ENCODE results near the gene EML2. TPM values are rescaled to one million over a fixed set of nuclear protein-coding genes. Genes with fewer than 3 reads are reported as not detected.

The EML2 gene
- total RNA-seq, 2 experiments from 2014 or later, result 103 to 113 TPM

DNA sequence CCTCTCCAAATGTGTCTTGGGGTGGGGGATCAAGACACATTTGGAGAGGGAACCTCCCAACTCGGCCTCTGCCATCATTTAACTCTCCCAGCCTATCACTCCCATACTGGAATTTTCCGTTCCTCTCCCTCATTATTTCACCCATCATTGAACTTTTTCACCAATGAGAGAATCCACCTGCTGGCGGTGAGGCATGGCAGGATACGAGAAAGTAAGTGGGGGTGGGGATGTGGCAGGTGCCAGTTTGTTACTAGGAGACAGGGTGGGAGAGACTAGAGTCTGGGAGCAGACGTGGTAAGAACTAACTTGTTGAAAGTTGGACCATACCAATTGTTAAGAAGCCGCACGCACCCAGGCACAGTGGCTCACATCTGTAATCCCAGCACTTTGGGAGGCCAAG, 35.7 kb upstream of the EML2 start:
- POLR2A ChIA-PET, result interaction anchor here (1.0 to 1.5 kb wide), 2 partner anchors 17 to 29 kb away, joined by 4 read pairs; partner anchors contain the start of gene SNRPD2
- CTCF ChIA-PET, result interaction anchor here (0.9 to 2.3 kb wide), 3 partner anchors 13 to 33 kb away, joined by 3 to 9 read pairs (median 4); partner anchors contain the start of gene QPCTL
- Mint-ChIP-seq H3K36me3 (ENCODE audit: low read depth) (no peaks in the 10 kb centered on the region), H3K4me3 (no peak overlapping the region), H3K27ac (no peak overlapping the region), H3K9me3 (no peaks in the 10 kb centered on the region), H3K4me1 (ENCODE audit: low read depth) (peaks cover 24% of the 10 kb centered on the region), H3K27me3 (peaks cover 8% of the 10 kb centered on the region)
- intact Hi-C loops (cut with micrococcal nuclease), result no loop called here
- DNase-seq (no peak), ATAC-seq (no peak)
- TF ChIP-seq, protein P1, sequence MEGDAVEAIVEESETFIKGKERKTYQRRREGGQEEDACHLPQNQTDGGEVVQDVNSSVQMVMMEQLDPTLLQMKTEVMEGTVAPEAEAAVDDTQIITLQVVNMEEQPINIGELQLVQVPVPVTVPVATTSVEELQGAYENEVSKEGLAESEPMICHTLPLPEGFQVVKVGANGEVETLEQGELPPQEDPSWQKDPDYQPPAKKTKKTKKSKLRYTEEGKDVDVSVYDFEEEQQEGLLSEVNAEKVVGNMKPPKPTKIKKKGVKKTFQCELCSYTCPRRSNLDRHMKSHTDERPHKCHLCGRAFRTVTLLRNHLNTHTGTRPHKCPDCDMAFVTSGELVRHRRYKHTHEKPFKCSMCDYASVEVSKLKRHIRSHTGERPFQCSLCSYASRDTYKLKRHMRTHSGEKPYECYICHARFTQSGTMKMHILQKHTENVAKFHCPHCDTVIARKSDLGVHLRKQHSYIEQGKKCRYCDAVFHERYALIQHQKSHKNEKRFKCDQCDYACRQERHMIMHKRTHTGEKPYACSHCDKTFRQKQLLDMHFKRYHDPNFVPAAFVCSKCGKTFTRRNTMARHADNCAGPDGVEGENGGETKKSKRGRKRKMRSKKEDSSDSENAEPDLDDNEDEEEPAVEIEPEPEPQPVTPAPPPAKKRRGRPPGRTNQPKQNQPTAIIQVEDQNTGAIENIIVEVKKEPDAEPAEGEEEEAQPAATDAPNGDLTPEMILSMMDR (IDR thresholded peaks at IDR 0.05), result no peak

DNA sequence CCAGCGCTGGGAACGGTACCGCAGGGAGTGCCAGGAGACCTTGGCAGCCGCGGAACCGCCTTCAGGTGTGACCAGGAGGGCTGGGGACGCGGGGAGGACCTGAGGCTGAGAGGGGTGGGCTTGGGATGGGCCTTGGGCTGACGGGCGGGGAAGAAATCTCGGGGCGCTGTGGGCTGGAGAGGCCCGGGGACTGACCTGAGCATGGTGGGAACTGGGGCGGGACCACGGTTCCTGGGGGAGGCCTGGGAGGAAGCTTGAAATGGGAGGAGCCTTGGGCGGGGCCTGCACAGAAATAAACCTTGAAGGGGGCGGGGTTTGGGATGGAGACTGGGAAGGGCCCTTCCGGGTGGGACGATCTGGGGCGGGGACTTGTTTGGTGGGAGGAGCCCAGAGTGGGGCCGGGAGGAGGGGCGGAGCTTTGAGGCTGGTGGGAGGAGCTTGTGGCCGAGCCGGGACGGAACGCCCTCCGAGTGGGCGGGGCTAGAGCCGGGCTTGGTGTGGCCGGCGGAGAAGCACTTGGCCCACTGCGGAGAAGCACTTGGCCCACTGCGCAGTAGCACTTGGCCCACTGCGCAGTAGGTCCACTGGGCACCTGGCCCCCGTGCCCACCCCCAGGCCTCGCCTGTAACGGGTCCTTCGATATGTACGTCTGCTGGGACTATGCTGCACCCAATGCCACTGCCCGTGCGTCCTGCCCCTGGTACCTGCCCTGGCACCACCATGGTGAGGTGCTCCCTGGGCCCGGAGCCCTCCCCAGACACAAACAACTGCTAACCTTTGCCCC, 31.7 kb upstream of the EML2 start:
- DNase-seq (peak; percentile 85), ATAC-seq (peak; percentile 61)
- Mint-ChIP-seq H3K27me3 (peaks cover 10% of the 10 kb centered on the region), H3K9me3 (no peaks in the 10 kb centered on the region), H3K36me3 (ENCODE audit: low read depth) (no peaks in the 10 kb centered on the region), H3K4me3 (peak overlapping the region; percentile 52), H3K4me1 (ENCODE audit: low read depth) (peaks cover 32% of the 10 kb centered on the region), H3K27ac (no peak overlapping the region)
- intact Hi-C loops (cut with micrococcal nuclease), result no loop called here
- TF ChIP-seq, protein P1 (IDR thresholded peaks at IDR 0.05), result no peak
- ChIA-PET CTCF (interaction anchor here (0.6 to 1.8 kb wide), 5 partner anchors 10 to 28 kb away, joined by 3 to 10 read pairs (median 3); partner anchors contain the start of gene QPCTL), POLR2A (interaction anchor here (0.8 to 1.5 kb wide), 8 partner anchors 8 to 29 kb away, joined by 3 to 5 read pairs (median 3); partner anchors contain the start of gene SNRPD2)

DNA sequence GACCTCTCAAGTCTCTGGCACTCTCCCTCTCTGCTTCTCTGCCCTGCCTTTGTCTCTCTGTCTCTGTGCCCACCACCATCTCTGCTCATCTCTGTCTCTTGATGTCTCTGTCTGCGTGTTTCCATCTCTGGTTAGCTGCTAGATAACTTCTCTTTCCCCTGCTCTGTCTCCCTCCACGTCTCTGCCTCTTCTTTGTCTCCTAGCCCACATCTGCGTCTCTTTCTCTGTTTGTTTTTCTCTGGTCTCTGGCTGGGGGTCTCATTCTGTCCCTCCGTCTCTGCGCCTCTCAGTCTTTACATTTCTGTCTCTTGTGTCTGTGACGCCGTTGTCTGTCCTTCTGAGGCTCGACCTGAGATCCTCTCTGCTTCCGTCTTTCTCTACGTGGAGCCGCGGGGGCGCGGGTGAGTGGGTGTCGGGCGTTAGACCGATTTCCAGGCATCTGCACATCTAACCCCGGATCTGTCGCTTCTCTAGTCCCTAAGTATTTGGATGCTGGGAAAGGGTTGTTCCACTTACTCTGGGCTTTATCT, 29.2 kb upstream of the EML2 start:
- ATAC-seq (no peak), DNase-seq (peak; percentile 65)
- POLR2A ChIA-PET, result interaction anchor here (1.4 to 1.8 kb wide), 3 partner anchors 9 to 26 kb away, joined by 3 to 5 read pairs (median 4); no protein-coding TSS in a partner anchor
- TF ChIP-seq, protein P1 (IDR thresholded peaks at IDR 0.05), result no peak
- peak overlapping the region; percentile 79 for H3K4me3 Mint-ChIP-seq
- H3K4me1 Mint-ChIP-seq (ENCODE audit: low read depth), result peaks cover 32% of the 10 kb centered on the region
- CTCF ChIA-PET, result interaction anchor here (0.9 to 2.6 kb wide), 6 partner anchors 12 to 26 kb away, joined by 3 to 9 read pairs (median 4); no protein-coding TSS in a partner anchor
- H3K27ac Mint-ChIP-seq, result peak overlapping the region; percentile 60
- intact Hi-C loops (cut with micrococcal nuclease), result no loop called here
- H3K27me3 Mint-ChIP-seq, result peaks cover 10% of the 10 kb centered on the region
- no peaks in the 10 kb centered on the region for H3K36me3 Mint-ChIP-seq (ENCODE audit: low read depth)
- no peaks in the 10 kb centered on the region for H3K9me3 Mint-ChIP-seq

DNA sequence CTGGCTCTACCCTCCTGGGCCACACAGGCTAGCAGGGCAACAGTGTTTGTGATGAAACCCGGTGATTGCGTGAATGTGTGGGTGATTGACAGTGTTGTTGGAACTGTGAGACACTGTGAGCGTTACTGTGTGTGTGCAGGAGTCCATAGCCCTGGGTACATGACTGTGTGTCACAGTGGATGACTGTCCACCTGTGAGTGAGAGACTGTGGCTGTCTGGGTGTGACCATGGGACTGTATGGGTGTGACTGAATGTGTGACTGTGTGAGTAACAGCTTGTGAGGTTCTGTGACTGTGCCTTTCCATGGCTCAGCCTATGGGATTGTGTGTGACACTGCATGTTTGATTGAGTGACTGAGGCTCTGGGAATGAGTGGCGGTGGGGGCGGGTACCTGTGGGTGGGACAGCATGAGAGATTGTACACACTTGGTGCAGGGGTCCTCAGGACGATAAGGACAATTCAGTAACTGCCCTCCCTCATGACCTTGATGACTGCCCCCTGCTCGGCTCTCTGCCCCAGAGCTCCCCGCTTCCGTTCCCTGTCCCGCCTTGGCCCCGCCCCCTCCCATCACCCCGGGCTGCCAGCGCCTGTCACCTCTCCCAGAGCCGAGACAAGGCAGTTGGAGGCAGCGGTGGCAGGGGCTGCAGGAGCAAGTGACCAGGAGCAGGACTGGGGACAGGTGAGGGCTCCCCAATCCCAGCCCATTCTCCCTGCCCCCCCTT, 28.6 kb upstream of the EML2 start, which contains the start of gene GIPR:
Gene GIPR, plus strand, starts transcription at position 602 of the 722 bp plus-strand sequence. CDS start 1,300 bp downstream, outside the sequence.
- POLR2A ChIA-PET, result interaction anchor here (1.1 to 1.8 kb wide), 3 partner anchors 9 to 25 kb away, joined by 3 to 5 read pairs (median 4); partner anchors contain the start of gene QPCTL
- peaks cover 32% of the 10 kb centered on the region for H3K4me1 Mint-ChIP-seq (ENCODE audit: low read depth)
- peak within 1 kb of the TSS; percentile 79 for H3K4me3 Mint-ChIP-seq
- CTCF ChIA-PET, result interaction anchor here (0.9 to 2.6 kb wide), 5 partner anchors 14 to 26 kb away, joined by 3 to 9 read pairs (median 5); partner anchors contain the start of gene QPCTL
- TF ChIP-seq, protein P1 (IDR thresholded peaks at IDR 0.05), result no peak
- DNase-seq, result peak; percentile 86
- peak within 1 kb of the TSS; percentile 60 for H3K27ac Mint-ChIP-seq
- no peaks in the 10 kb centered on the region for H3K36me3 Mint-ChIP-seq (ENCODE audit: low read depth)
- intact Hi-C loops (cut with micrococcal nuclease), result no loop called here
- H3K27me3 Mint-ChIP-seq, result peaks cover 10% of the 10 kb centered on the region
- H3K9me3 Mint-ChIP-seq, result no peaks in the 10 kb centered on the region
- ATAC-seq, result peak; percentile 86

Measured in activated CD8-positive, alpha-beta T cell treated with anti-CD3 and anti-CD28 coated beads for 36 hours (primary cell).